DMS153 (cell line): ENCODE measurements around the gene SLX4IP.

Source experiments
- DNase-seq: peaks from one replicate; lab custom pipeline; 2025; lab: John Stamatoyannopoulos, UW

SLX4IP gene

DNA sequence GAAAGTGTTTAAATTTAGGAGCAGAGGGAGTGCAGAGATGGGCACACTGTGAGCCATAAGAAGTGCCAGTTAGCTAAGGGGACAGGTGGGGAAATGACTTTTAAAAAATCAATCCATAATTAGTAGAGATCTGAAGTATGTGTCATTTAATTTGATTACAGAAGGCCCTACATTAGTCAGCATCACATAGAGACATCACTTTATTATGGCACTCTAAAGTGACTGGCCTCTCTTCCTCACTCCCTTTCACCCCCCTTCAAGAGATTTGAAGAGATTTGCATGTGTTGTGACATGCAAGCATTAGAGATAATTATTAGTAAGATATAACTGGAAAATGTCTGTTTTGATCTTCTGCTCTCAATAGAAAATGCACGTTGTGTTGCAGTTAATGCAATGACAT lies 86.7 kb downstream of the SLX4IP start:
- DNase-seq, result no peak

- no peak for DNase-seq
Observed at GRCh38 chr20:10522328-10522727, 87.2 kb downstream of the SLX4IP start.

- DNase-seq, result peak; percentile 61
Observed at GRCh38 chr20:10523443-10523842, 88.3 kb downstream of the SLX4IP start.

- peak; percentile 72 for DNase-seq
Observed at GRCh38 chr20:10524034-10524476, 89.0 kb downstream of the SLX4IP start.

GRCh38 chr20:10524643-10525042 lies 89.5 kb downstream of the SLX4IP start:
- DNase-seq, result peak; percentile 41

DNA sequence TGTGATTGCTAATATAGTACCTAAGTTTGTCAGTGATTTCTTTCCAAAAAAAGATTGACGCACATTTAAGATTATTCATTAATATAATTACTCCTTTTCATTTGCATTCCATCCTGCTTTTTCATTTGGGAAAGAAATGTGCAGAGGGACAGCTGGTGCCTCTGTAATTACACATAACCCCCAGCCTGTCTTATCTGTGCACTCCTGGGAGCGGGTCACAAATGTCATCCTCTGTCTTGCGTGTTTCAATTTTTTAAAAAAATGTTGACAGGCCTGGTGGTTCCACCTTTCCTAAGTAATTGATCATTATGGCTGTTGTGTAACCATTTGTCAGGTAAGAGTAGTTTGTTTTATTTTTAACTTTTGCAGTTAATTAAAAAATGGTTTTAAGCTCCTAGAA lies 92.7 kb downstream of the SLX4IP start:
- no peak for DNase-seq

DNA sequence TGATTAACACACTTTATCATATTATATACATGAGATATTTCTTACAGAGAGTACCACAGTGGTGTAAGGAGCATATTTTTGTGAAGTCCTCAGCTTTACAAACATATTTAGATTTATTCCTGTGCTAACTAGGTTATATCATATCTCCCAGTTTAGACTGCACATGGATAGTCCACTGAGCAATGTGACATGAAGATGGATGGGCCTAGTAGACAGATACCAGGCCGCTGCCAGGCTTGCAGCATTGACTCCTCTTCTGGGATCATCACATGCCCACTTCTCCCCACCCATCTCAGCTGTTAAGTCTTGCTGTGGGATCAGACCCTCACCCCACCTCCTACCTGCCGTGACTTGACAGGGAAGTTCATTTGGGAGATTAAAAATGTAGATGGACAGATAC lies 95.8 kb downstream of the SLX4IP start:
- no peak for DNase-seq

DNA sequence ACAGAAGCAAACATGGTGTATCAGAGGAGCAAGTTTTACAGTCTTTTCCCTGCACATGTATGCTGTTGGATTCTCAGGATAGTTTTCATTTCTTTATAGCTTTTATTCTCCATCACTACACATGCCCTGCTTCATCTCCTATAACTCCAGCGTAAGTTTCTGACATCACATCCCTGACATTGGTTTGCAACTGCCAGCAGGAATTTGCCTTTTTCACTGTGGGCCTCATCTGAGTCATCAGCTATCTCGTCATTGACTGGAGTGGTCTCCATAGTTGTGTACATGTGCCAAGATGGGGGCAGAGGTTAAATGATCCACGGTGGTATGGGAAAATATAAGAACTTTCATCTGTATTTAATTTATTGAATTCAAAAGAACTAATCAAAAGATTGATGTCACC lies 96.7 kb downstream of the SLX4IP start:
- no peak for DNase-seq

- no peak for DNase-seq
Observed at GRCh38 chr20:10532361-10532760, 97.3 kb downstream of the SLX4IP start.

- peak; percentile 48 for DNase-seq
Observed at GRCh38 chr20:10536531-10536930, 101.4 kb downstream of the SLX4IP start.

DNA sequence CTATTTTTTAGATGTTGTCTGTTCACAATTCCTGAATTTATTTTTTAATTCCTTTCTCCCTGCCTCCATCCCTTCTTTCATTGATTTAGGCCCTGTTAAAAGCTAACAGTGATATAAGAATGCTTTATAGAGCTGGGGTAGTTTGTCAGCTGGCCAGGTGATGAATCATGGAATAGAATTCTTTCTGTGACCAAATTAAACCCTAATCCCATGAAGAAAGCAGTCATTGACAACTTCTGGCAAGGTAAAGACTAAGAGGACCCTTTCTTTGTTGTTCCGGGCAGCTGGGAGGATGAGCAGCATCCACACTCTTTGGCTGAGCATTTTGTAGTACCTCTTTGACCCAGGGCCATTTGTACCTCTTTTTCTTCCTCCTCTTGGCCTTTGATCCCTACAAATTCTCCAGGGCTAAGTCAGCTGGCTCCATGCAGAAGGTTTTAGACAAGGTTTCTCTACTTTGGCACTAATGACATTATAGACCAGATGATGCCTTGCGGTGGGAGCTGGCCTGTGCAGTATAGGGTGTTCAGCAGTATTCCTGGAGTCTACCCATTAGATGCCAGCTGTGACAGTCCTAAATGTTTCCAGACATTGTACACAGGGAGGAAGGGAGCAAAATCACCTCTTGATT lies 102.9 kb downstream of the SLX4IP start:
- DNase-seq, result no peak

DNA sequence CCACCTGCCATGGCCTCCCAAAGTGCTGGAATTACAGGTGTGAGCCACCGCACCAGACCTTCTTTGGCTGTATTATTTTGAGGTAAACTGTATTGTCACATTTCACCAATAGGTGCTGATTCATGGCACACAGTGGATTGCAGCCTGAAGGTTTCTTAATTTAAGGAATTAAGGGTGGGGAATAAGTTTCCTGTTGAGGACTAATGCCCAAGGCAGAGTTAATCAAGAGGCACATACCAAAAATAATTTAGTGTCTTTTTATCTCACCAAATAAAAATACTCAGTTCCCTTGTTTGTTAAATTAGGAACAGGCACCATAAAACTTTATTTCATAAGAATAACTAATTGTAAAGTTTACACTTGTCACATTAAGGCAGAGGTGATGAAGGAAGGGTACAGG lies 103.7 kb downstream of the SLX4IP start:
- no peak for DNase-seq

DNA sequence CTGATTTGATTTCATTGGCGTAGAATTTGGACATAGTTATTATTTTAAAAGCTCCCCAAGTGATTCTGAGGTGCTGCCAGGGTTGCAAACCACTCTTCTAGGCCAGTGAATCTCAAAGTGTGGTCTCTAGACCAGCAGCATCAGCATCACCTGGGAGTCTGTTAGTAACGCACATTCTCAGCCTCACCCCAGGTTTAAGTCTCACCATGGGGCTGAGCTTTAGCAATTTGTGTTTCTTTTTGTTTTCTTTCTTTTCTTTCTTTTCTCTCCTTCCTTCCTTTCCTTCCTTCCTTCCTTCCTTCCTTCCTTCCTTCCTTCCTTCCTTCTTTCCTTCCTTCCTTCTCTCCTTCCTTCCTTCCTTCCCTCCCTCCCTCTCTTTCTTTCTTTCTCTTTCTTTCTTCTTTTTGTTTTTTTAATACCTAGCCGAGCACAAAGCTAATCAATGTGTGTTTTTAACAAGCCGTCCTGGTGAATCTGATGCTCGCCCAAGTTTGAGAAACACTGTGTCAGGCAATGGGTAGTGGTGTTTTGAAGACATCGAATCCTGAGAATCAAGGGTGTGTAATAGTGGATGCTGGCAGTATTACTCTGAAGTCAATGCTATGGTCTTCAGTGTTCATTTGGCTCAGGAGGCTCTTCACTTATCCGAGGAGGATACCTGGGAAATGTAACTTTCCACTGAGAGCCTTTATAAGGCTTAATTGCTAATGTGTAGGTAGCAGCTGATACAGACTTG lies 104.9 kb downstream of the SLX4IP start:
- no peak for DNase-seq

GRCh38 chr20:10540636-10541493 lies 105.8 kb downstream of the SLX4IP start:
- DNase-seq, result no peak

DNA sequence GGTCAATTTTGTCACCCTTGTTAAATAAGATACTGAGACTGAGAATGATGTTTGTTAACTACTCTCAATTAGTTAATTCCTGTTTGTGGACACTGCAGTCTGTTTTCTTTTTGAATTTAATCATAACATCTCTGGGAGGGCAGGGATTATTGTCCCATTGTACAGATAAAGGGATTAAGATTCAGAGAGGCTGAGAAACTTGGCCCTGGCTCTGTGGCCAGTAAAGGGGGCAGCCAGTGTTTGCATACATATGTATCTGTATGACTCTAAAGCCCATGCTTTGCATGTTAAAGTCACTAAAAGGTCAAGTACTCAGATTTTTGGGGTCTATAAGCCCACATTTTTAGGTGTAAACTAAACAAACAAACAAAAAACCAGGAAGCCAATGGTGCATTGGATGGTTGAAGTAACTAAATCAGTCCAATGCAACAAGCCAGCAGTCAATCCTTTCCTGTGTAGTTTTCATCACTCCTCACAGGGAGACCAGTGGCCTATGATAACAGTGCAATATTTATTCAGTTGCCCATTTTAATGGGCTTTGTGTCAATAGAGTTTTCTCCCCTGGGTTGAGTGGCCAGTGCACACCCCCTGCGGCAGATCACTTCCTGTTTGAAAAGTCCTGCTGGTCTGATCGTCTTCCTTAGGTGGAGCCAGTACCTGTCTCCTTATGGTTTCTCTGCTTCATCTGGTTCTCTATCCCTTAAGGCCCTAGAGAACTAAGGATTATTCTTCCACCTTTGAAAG lies 106.7 kb downstream of the SLX4IP start:
- peak; percentile 86 for DNase-seq

- no peak for DNase-seq
Observed at GRCh38 chr20:10542442-10542841, 107.3 kb downstream of the SLX4IP start.

DNA sequence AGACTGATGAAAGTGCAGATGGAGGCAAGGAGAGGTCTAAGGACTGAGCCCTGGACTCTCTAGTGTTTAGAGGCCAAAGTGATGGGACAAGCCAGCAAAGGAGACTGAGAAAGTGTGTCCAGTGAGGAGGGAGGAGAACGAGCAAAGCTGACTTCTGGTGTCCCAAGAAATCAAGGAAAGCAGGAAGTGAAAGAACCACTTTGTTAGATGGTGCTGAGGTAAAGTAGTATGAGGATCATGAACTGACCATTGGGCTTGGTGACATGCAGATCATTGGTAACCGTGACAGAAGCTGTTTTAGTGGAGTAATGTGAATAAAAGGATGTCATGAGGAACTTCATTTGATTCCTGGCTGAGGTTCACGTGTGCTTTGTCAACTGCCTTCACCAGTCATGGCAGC lies 108.4 kb downstream of the SLX4IP start:
- no peak for DNase-seq

GRCh38 chr20:10547276-10548114 lies 112.4 kb downstream of the SLX4IP start:
- DNase-seq, result no peak

DNA sequence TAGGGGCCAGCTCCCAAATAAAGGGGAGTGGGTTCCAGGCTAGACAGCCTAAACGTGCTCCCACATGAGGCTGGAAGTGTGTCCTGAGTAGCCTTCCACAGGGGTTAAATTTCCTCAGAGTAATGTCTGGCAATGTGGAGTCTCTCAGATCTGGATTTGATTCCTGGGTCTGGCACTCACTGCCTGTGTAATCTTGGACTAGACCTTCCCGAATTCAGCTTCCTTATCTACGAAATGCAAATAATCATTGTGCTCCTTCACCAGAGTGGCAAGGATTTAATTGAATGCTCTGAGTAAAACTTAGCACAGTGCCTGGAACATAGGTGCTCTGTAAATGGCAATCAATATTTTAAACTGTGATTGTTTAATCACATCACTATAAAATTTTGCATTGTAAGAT lies 114.4 kb downstream of the SLX4IP start:
- DNase-seq, result no peak

- no peak for DNase-seq
Observed at GRCh38 chr20:10550204-10551118, 115.4 kb downstream of the SLX4IP start.
